Measurements from ENCODE around the gene FSTL5. TPM values are rescaled to one million over a fixed set of nuclear protein-coding genes. Genes with fewer than 3 reads are reported as not detected.

The FSTL5 gene
- total RNA-seq, 1 experiment from 2014 or later = not detected

DNA sequence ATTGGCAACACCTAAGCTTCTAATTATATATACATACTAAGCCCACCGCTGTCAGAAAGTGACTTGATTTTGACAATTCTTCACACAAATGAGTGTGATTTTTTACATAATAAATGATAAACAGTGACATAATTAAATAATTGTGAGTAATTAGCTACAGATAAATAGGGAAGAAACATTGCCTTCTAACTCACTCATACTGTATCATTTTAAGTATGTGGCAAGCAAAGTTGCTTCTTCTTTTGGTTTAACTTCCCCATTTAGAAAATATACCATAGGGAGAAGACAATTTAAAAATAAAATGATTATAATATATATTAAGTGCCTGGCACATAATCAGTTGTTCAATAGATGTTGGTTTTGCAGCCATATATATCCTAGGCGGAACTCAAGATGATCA, 644.2 kb downstream of the FSTL5 start:
- no peaks in the 10 kb centered on the region for H3K9me2 ChIP-seq (ENCODE audit: insufficient read depth)
- no peak overlapping the region for H3K4me2 ChIP-seq (ENCODE audit: low read length)
- BruUV-seq (replicated peaks) = no TSS peak
- H3K27me3 ChIP-seq (ENCODE audit: insufficient read depth, low read length) = no peaks in the 10 kb centered on the region
- H2AFZ ChIP-seq (ENCODE audit: low read depth, low read length, poor library complexity, severe bottlenecking) = no peak overlapping the region
- no peaks in the 10 kb centered on the region for H3K9me3 ChIP-seq (ENCODE audit: control insufficient read depth in 1 of 2, insufficient read depth in 1 of 2, low read depth in 1 of 2, low read length in 2 of 2)
- H3K4me3 ChIP-seq (replicated peaks in 1 of 2; ENCODE audit: low read depth in 1 of 2, low read length in 2 of 2) = no peak overlapping the region
- ATAC-seq (no peak), DNase-seq (ENCODE audit: low read depth, low spot score) (no peak)
- H3K79me2 ChIP-seq (ENCODE audit: insufficient read depth, low read length) = no peaks in the 10 kb centered on the region
- CTCF ChIA-PET = no interaction called here
- H3K9ac ChIP-seq (ENCODE audit: low read length) = no peak overlapping the region
- H3K36me3 ChIP-seq (ENCODE audit: control insufficient read depth in 1 of 2, insufficient read depth in 2 of 2, low read length in 2 of 2) = no peaks in the 10 kb centered on the region
- H3K4me1 ChIP-seq (ENCODE audit: control insufficient read depth in 1 of 2, insufficient read depth in 2 of 2, low read length in 2 of 2) = no peaks in the 10 kb centered on the region
- no peaks in the 10 kb centered on the region for H4K20me1 ChIP-seq (ENCODE audit: insufficient read depth)
- intact Hi-C loops (cut with micrococcal nuclease) = no loop called here
- RAD21 ChIA-PET (ENCODE audit: low non-redundant PET in 1 of 2, low total read pairs in 2 of 2, uncharacterized antibody in 2 of 2, unreplicated experiment in 2 of 2) = no interaction called here
- no peak for TF ChIP-seq POLR2AphosphoS5 (IDR thresholded peaks at IDR 0.05; ENCODE audit: low read depth, low read length)
- no peak for TF ChIP-seq EZH2 (IDR thresholded peaks at IDR 0.05)
- TF ChIP-seq EZH2phosphoT487 (IDR thresholded peaks at IDR 0.05; ENCODE audit: borderline replicate concordance) = no peak
- TF ChIP-seq SRF (IDR thresholded peaks at IDR 0.05; ENCODE audit: low read depth) = no peak
- TF ChIP-seq, protein P1, sequence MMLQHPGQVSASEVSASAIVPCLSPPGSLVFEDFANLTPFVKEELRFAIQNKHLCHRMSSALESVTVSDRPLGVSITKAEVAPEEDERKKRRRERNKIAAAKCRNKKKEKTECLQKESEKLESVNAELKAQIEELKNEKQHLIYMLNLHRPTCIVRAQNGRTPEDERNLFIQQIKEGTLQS (IDR thresholded peaks at IDR 0.05) = no peak
- TF ChIP-seq, protein P2, sequence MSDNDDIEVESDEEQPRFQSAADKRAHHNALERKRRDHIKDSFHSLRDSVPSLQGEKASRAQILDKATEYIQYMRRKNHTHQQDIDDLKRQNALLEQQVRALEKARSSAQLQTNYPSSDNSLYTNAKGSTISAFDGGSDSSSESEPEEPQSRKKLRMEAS (IDR thresholded peaks at IDR 0.05) = no peak
- no peak for TF ChIP-seq RAD21 (IDR thresholded peaks at IDR 0.05; ENCODE audit: low read depth)
- TF ChIP-seq ZNF274 (IDR thresholded peaks at IDR 0.05; ENCODE audit: low read depth, low read length) = no peak
- POLR2A ChIA-PET = no interaction called here
- no peak overlapping the region for H3K27ac ChIP-seq (ENCODE audit: low read depth, low read length)

DNA sequence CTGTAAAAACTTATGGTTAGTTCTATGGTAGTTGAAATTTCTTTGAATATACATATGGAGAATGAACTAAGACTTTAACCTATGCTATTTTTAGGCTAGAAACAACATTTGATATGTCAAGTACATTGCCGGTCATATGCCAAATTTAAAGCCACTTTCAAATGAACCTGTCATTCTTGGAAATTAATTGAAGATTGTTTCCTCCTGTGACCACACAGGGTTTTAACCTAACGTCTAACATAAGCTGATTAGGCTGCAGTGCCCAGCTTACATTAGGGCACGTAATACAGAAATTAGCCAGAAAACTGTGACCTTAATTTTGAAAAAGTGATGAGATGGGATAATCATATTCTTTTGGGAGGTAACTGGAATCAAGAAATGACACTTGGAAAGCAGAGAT, 645.9 kb downstream of the FSTL5 start:
- RAD21 ChIA-PET (ENCODE audit: low non-redundant PET in 1 of 2, low total read pairs in 2 of 2, uncharacterized antibody in 2 of 2, unreplicated experiment in 2 of 2) = no interaction called here
- H3K4me2 ChIP-seq (ENCODE audit: low read length) = no peak overlapping the region
- H3K4me3 ChIP-seq (replicated peaks in 1 of 2; ENCODE audit: low read depth in 1 of 2, low read length in 2 of 2) = no peak overlapping the region
- POLR2A ChIA-PET = no interaction called here
- no peak overlapping the region for H3K27ac ChIP-seq (ENCODE audit: low read depth, low read length)
- no peak overlapping the region for H2AFZ ChIP-seq (ENCODE audit: low read depth, low read length, poor library complexity, severe bottlenecking)
- no peak overlapping the region for H3K9ac ChIP-seq (ENCODE audit: low read length)
- no peaks in the 10 kb centered on the region for H3K9me3 ChIP-seq (ENCODE audit: control insufficient read depth in 1 of 2, insufficient read depth in 1 of 2, low read depth in 1 of 2, low read length in 2 of 2)
- CTCF ChIA-PET = no interaction called here
- H3K4me1 ChIP-seq (ENCODE audit: control insufficient read depth in 1 of 2, insufficient read depth in 2 of 2, low read length in 2 of 2) = no peaks in the 10 kb centered on the region
- ATAC-seq (no peak), DNase-seq (ENCODE audit: low read depth, low spot score) (no peak)
- H3K27me3 ChIP-seq (ENCODE audit: insufficient read depth, low read length) = no peaks in the 10 kb centered on the region
- intact Hi-C loops (cut with micrococcal nuclease) = no loop called here
- no peaks in the 10 kb centered on the region for H3K9me2 ChIP-seq (ENCODE audit: insufficient read depth)
- no peaks in the 10 kb centered on the region for H3K36me3 ChIP-seq (ENCODE audit: control insufficient read depth in 1 of 2, insufficient read depth in 2 of 2, low read length in 2 of 2)
- H3K79me2 ChIP-seq (ENCODE audit: insufficient read depth, low read length) = no peaks in the 10 kb centered on the region
- no peaks in the 10 kb centered on the region for H4K20me1 ChIP-seq (ENCODE audit: insufficient read depth)
- BruUV-seq (replicated peaks) = no TSS peak
- TF ChIP-seq, protein P2 (IDR thresholded peaks at IDR 0.05) = no peak
- TF ChIP-seq ZFX (IDR thresholded peaks at IDR 0.05) = no peak
- no peak for TF ChIP-seq EZH2phosphoT487 (IDR thresholded peaks at IDR 0.05; ENCODE audit: borderline replicate concordance)
- TF ChIP-seq ZNF274 (IDR thresholded peaks at IDR 0.05; ENCODE audit: low read depth, low read length) = no peak
- no peak for TF ChIP-seq SRF (IDR thresholded peaks at IDR 0.05; ENCODE audit: low read depth)
